GM23338 (cell line): ENCODE data around the gene SLBP. TPM values are rescaled to one million over a fixed set of nuclear protein-coding genes. Genes with fewer than 3 reads are reported as not detected.

Experiments used
- ATAC-seq: fragments of 200-7000 bp; cut with Tn5 transposase; 3 replicates; pipeline ENCODE4 v1.9.1; 2020
- DNase-seq: peaks from one replicate; pipeline ENCODE4 v3.0.0-alpha.2; 2015; ENCODE audit warnings: low spot score
- H2AFZ ChIP-seq: fragments of 200-600 bp; sonication (generic); 2 replicates; pipeline ENCODE4 v1.8.0; 2016; ENCODE audit warnings: antibody characterized with exemption, mild to moderate bottlenecking, moderate library complexity
- H3F3A ChIP-seq: fragments of 200-600 bp; sonication (generic); replicated peaks from 2 replicates; pipeline ENCODE4 v1.8.0; 2017; ENCODE audit warnings: antibody characterized with exemption, mixed run types, low read depth
- H3K27ac ChIP-seq: fragments of 200-600 bp; sonication (generic); 2 replicates; pipeline ENCODE4 v1.6.1; 2016; ENCODE audit warnings: low read depth
- H3K27me3 ChIP-seq: fragments of 200-600 bp; sonication (generic); 2 replicates; pipeline ENCODE4 v1.8.0; 2016; ENCODE audit warnings: mild to moderate bottlenecking, mixed run types, moderate library complexity; ENCODE audit not compliant: insufficient read depth
- H3K36me3 ChIP-seq: fragments of 200-600 bp; sonication (generic); 2 replicates; pipeline ENCODE4 v1.8.0; 2016; ENCODE audit warnings: mild to moderate bottlenecking; ENCODE audit not compliant: insufficient read depth
- H3K4me1 ChIP-seq: fragments of 200-600 bp; sonication (generic); 2 replicates; pipeline ENCODE4 v1.8.0; 2016; ENCODE audit warnings: mild to moderate bottlenecking, moderate library complexity; ENCODE audit not compliant: insufficient read depth
- H3K4me2 ChIP-seq: fragments of 200-600 bp; sonication (generic); 2 replicates; pipeline ENCODE4 v1.7.1; 2017; ENCODE audit warnings: mixed run types
- H3K4me3 ChIP-seq: fragments of 200-600 bp; sonication (generic); 2 replicates; pipeline ENCODE4 v1.6.1; 2016; ENCODE audit warnings: mixed run types
- H3K79me2 ChIP-seq: fragments of 200-600 bp; sonication (generic); replicated peaks from 2 replicates; pipeline ENCODE4 v1.8.0; 2017; ENCODE audit warnings: mild to moderate bottlenecking; ENCODE audit not compliant: insufficient read depth
- H3K9me2 ChIP-seq: fragments of 200-600 bp; sonication (generic); 2 replicates; pipeline ENCODE4 v1.8.0; 2017; ENCODE audit not compliant: insufficient read depth
- H4K20me1 ChIP-seq: fragments of 200-600 bp; sonication (generic); replicated peaks from 2 replicates; pipeline ENCODE4 v1.8.0; 2017; ENCODE audit warnings: mild to moderate bottlenecking; ENCODE audit not compliant: insufficient read depth
- H3K27ac Mint-ChIP-seq: 2 replicates; pipeline ENCODE4 v1.8.0; 2020; ENCODE audit warnings: inconsistent platforms, mild to moderate bottlenecking, moderate library complexity, mixed read lengths
- H3K27me3 Mint-ChIP-seq: 3 replicates; pipeline ENCODE4 v1.8.0; 2022; ENCODE audit warnings: low read depth, mild to moderate bottlenecking, moderate library complexity, mixed read lengths, inconsistent platforms; ENCODE audit not compliant: insufficient read depth, poor library complexity
- H3K36me3 Mint-ChIP-seq: 3 replicates; pipeline ENCODE4 v1.8.0; 2021; ENCODE audit warnings: low read depth, mild to moderate bottlenecking, inconsistent platforms, moderate library complexity, mixed read lengths
- H3K4me1 Mint-ChIP-seq: 3 replicates; pipeline ENCODE4 v1.8.0; 2020; ENCODE audit warnings: mild to moderate bottlenecking, inconsistent platforms, mixed read lengths
- H3K4me3 Mint-ChIP-seq: 3 replicates; pipeline ENCODE4 v1.8.0; 2021; ENCODE audit warnings: moderate library complexity, mild to moderate bottlenecking, inconsistent platforms, mixed read lengths
- H3K9me3 Mint-ChIP-seq: 3 replicates; pipeline ENCODE4 v1.8.0; 2020; ENCODE audit warnings: moderate library complexity, mild to moderate bottlenecking, inconsistent platforms, mixed read lengths
- CREB1 ChIP-seq: fragments of 250-450 bp; sonication (Bioruptor Pico); IDR thresholded peaks from 2 replicates; pipeline ENCODE4 v1.5.0; 2020; ENCODE audit warnings: low read depth, mild to moderate bottlenecking, moderate library complexity
- ETS1 ChIP-seq: IDR thresholded peaks from 2 replicates; pipeline ENCODE4 v1.6.1; 2016; ENCODE audit warnings: antibody characterized with exemption
- EZH2 ChIP-seq: fragments of 200-600 bp; sonication (generic); IDR thresholded peaks from one replicate; pipeline ENCODE4 v1.8.0; 2017; ENCODE audit warnings: antibody characterized with exemption, mild to moderate bottlenecking, low read depth; ENCODE audit not compliant: unreplicated experiment
- EZH2phosphoT487 ChIP-seq: fragments of 200-600 bp; sonication (generic); IDR thresholded peaks from one replicate; pipeline ENCODE4 v1.8.1; 2018; ENCODE audit warnings: antibody characterized with exemption; ENCODE audit not compliant: unreplicated experiment
- JUNB ChIP-seq: IDR thresholded peaks from one replicate; pipeline ENCODE4 v1.6.1; 2016; ENCODE audit warnings: antibody characterized with exemption; ENCODE audit not compliant: unreplicated experiment
- NANOG ChIP-seq: IDR thresholded peaks from 2 replicates; pipeline ENCODE4 v1.6.1; 2016; ENCODE audit warnings: antibody characterized with exemption, borderline replicate concordance
- POLR2AphosphoS5 ChIP-seq: IDR thresholded peaks from 2 replicates; pipeline ENCODE4 v1.6.1; 2016; ENCODE audit warnings: antibody characterized with exemption, low read depth
- REST ChIP-seq: IDR thresholded peaks from one replicate; pipeline ENCODE4 v1.6.1; 2018; ENCODE audit warnings: antibody characterized with exemption; ENCODE audit not compliant: unreplicated experiment
- STAT1 ChIP-seq: IDR thresholded peaks from one replicate; pipeline ENCODE4 v1.6.1; 2016; ENCODE audit warnings: antibody characterized with exemption; ENCODE audit not compliant: unreplicated experiment
- ZNF114 ChIP-seq: fragments of 250-450 bp; sonication (Bioruptor Pico); IDR thresholded peaks from 2 replicates; pipeline ENCODE4 v1.5.0; 2020; ENCODE audit warnings: mild to moderate bottlenecking, moderate library complexity
- ZNF331 ChIP-seq: fragments of 250-450 bp; sonication (Bioruptor Pico); IDR thresholded peaks from 2 replicates; pipeline ENCODE4 v1.5.0; 2020; ENCODE audit warnings: low read depth, mild to moderate bottlenecking, moderate library complexity
- polyA plus RNA-seq: library from polyadenylated mRNA; unstranded; fragments of >200 nt; fragmentation: Nextera tagmentation; extraction: Ambion mirVana; gene quantifications from 2 replicates; pipeline ENCODE4 v1.2.1, GENCODE V29; 2016
- total RNA-seq: library from RNA; depleted of rRNA; stranded (reverse); fragments of >200 nt; shearing (Covaris generic); gene quantifications from 2 replicates; pipeline ENCODE4 v1.2.3, GENCODE V29; 2014
- TF ChIP-seq, protein P1 (sequence below), 2 experiments: fragments of 200-600 bp in 1 of 2; sonication (generic) in 1 of 2; conservative IDR thresholded peaks; 2 replicates each; pipeline versions ENCODE4 v1.5.1 to v1.6.1; 2016 to 2017; ENCODE audit warnings: antibody characterized with exemption in 2 of 2, low read depth in 2 of 2, mild to moderate bottlenecking in 2 of 2, moderate library complexity in 1 of 2

SLBP gene
- total and polyA plus RNA-seq, 2 experiments from 2014 or later = 54.4 to 58.6 TPM

- no peak overlapping the region for H3K27ac Mint-ChIP-seq
- H3K9me3 Mint-ChIP-seq = peaks cover 7% of the 10 kb centered on the region
- H3K27me3 ChIP-seq = no peaks in the 10 kb centered on the region
- no peaks in the 10 kb centered on the region; the same call in 2 of the 3 replicates for H3K4me1 Mint-ChIP-seq
- ATAC-seq = no peak
- H3F3A ChIP-seq = peaks cover 5% of the 10 kb centered on the region; the same call in 1 of the 2 replicates
- H3K36me3 Mint-ChIP-seq = peaks cover 63% of the 10 kb centered on the region
- no peak overlapping the region for H3K4me2 ChIP-seq
- H4K20me1 ChIP-seq = no peaks in the 10 kb centered on the region; the same call in 1 of the 2 replicates
- no peak for DNase-seq
- H3K79me2 ChIP-seq = no peaks in the 10 kb centered on the region
- TF ChIP-seq ZNF114 (CRISPR knock-in tag) (no peak), EZH2phosphoT487 (no peak), CREB1 (no peak), REST (no peak), STAT1 (no peak), JUNB (no peak), EZH2 (no peak), NANOG (no peak), POLR2AphosphoS5 (no peak), ETS1 (no peak), ZNF331 (no peak)
- TF ChIP-seq, protein P1, sequence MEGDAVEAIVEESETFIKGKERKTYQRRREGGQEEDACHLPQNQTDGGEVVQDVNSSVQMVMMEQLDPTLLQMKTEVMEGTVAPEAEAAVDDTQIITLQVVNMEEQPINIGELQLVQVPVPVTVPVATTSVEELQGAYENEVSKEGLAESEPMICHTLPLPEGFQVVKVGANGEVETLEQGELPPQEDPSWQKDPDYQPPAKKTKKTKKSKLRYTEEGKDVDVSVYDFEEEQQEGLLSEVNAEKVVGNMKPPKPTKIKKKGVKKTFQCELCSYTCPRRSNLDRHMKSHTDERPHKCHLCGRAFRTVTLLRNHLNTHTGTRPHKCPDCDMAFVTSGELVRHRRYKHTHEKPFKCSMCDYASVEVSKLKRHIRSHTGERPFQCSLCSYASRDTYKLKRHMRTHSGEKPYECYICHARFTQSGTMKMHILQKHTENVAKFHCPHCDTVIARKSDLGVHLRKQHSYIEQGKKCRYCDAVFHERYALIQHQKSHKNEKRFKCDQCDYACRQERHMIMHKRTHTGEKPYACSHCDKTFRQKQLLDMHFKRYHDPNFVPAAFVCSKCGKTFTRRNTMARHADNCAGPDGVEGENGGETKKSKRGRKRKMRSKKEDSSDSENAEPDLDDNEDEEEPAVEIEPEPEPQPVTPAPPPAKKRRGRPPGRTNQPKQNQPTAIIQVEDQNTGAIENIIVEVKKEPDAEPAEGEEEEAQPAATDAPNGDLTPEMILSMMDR (conservative IDR thresholded peaks at IDR 0.05; ENCODE audit: low read depth in 2 of 2) = no peak
- peaks cover 25% of the 10 kb centered on the region for H3K27me3 Mint-ChIP-seq
- H3K4me1 ChIP-seq = no peaks in the 10 kb centered on the region
- H3K4me3 ChIP-seq = no peak overlapping the region
- no peak overlapping the region for H3K4me3 Mint-ChIP-seq
- no peak overlapping the region for H2AFZ ChIP-seq
- H3K36me3 ChIP-seq = peaks cover 27% of the 10 kb centered on the region
- H3K9me2 ChIP-seq = no peaks in the 10 kb centered on the region
- 0 out of 2 replicates have a peak overlapping the region, but pooled peaks have one; percentile 45 for H3K27ac ChIP-seq
Measured at GRCh38 chr4:1743551-1743950, 31.4 kb upstream of the SLBP start.
